IPS-NIHi7 (cell line): ENCODE results near the gene RAD21L1.
A peak's percentile ranks its signal among the peaks of the same experiment; 100 is the strongest.

ENCODE experiments used
- DNase-seq: peaks from one replicate; pipeline ENCODE4 v3.0.0; 2012; ENCODE audit warnings: mixed read lengths; ENCODE audit errors: extremely low spot score

RAD21L1 gene

DNA sequence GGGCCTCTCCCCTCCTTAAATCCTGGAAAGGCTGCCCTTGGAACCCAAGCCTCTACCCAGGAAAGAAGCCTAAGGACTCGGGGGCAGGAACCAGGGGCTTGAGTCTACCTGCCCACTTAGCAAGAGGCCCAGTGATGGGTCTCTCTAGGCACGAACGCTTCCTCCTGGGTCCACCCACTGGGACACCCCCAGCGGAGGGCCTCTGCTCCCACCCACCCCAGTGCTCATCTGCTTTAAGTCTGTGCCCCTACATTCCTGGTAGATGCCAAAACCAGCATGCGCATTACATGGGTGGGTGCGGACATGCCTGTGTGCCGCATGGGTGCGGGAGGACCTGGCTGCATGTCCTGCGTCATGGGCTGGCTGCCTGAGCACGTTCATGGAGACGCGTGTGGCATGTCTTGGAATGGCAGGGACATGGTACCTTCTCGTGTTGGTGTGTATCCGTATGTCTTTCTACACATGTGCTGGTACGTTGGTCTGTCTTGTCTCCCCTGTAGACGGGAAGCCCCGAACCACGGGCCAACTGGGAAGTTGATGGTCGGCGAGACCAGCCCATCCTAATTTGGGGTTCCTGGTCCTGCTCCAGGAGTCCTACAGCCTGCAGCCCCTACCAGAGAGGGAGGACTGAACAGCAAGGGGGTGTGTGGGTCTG, 69.6 kb downstream of the RAD21L1 start:
- DNase-seq, result no peak

DNA sequence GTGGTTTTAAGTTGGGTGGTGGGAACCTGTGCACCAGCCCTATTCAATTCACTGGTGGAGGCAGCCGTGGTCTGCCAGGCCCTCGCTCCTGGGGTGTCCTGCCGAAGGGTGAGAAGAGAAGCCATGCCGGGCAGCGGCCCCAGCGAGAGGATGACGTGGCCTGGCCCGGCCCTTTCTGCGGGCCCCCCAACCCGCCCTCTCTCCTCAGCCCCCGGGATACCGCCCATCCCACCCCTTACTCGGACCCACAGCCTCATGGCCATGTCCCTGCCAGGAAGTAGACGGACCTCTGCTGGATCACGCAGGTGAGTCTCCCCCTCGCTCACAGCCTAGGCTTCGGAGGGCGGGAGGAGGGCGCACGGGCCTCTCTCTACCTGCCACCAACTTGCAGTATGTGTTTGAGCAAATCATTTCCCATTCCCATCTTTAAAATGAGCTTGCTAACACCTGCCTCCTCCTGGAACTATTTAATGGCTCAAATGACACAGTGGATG, 70.3 kb downstream of the RAD21L1 start:
- no peak for DNase-seq

DNA sequence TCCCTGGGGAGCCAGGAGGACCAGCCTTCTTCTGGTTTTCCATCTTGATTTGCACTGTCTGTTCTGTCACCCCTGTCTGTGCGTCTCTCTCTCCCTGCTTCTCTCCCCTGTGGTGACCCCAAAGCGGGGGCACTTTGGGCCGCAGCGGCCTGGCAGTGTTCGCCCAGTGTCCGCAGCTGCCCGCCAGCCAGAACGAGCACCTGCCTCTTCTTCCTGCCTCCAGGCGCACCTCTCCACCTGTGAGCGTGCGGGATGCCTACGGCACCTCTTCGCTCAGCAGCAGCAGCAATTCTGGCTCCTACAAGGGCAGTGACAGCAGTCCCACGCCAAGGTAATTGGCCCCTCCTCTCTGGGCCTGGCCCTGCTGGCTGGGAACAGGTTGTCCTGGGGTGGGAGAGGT, 71.1 kb downstream of the RAD21L1 start:
- DNase-seq, result no peak

DNA sequence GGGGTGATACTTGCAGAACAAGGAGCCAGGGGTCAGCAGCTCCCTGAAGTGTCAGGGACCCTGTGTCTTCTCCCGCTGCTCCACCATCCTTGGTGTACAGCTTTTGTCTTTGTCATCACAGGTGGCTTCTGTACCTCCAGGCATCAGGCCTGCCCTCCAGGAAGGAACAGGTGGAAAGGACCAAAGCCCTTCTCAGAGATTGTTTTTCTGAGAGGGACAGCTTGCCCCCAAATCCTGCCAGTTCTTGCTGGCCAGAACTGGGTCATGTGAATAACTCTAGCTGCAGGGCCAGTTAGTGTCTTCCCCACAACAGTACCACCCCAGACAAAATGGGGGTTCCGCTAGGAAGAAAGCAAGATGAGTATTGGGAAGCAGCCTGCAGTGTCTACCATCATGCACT, 71.6 kb downstream of the RAD21L1 start:
- no peak for DNase-seq

DNA sequence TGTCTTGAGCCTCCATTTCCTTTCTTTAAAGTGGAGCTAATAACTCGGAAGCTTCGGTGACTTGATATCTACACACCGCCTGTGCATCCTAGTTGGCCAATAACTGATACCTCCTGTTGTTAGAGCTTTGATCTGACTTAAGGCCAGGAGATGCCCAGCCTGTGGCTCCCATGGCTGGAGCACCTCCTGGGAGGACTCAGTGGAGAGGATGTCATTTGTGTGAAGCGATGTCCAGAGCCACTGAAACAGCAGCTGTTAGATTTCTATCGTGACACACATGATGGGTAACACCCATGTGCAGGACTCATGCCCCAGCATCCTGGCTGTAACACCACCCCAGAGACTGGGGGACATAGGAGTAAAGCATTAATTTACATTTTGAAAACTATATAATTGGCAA, 72.3 kb downstream of the RAD21L1 start:
- DNase-seq, result no peak

DNA sequence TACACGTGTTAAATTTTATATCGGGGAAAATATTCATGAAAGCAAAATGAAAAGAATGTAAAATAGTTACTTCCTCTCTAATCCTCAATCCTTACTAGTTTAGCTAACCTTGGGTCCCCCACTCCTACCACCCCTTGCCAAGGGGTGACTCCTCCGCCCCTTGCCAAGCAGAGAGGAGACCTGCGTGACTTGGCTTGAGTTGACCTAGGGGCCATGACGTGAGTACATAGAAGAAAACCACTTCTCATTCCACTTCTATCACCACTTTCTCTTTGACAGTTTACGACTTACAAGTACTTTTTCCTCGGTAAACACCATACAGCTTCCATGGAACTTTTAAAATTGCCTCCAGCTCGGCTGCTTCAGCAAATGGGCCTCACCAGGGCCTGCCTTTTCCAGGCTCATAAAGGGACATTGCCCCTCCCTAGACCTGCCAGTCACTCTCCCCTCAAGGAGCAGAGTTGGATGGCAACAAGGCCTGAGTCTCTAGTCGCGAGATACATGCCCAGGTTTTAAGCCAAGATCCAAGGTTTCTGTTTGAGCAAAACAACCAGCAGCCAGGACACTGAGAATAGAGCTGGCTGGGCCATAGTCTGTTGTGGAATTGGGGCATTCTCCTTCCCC, 73.2 kb downstream of the RAD21L1 start:
- DNase-seq, result no peak

DNA sequence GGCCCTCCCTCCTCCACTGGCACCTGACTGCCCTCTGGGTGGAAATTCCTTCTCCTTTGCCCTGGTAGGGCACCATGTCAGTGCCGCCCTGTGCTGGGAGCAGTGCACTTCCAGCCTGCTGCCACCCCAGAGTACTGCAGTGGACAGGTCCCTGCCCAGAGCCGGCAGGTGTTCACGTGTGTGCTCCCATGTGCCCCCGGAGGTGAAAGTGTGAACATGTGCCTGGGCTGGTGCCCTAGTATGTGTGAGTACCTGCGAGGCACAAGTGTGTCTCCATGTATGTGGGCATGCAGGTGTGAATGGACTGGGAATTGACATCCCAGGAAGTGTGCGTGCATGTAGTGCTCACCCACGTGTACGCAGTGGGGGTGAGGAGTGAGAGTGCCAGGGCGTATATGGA, 73.7 kb downstream of the RAD21L1 start:
- DNase-seq, result peak; percentile 68

DNA sequence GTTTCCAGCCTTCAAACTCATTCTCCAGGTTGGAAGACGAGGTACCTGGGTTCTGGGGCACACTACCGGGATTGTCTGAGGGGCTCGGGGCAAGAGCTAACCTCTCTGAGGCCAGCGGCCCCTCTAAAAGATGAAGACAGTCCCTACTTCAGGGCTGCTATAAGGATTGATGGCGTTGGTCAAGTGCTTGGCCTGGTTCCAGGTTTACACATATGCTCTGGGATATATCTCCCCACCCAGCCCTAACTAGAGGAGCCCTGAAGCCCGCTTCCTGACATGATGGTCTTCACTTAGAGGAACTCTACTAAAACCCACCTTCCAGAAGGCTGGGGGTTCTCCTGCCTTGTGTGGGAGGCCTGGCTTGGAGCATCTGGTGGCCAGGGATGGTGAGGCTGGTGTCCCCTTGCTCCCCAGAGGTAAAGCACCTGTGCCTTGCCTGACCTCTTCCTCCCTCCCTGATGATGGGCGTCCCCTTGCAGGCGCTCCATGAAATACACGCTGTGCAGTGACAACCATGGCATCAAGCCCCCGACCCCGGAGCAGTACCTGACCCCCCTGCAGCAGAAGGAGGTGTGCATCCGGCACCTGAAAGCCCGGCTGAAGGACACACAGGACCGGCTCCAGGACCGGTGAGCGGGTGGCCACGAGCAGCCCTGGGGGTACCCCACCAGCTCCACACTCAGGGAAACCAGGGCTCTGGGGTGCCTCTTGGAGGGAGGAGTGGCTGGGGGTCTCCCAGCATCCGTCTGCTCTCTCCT, 74.4 kb downstream of the RAD21L1 start:
- DNase-seq, result no peak

DNA sequence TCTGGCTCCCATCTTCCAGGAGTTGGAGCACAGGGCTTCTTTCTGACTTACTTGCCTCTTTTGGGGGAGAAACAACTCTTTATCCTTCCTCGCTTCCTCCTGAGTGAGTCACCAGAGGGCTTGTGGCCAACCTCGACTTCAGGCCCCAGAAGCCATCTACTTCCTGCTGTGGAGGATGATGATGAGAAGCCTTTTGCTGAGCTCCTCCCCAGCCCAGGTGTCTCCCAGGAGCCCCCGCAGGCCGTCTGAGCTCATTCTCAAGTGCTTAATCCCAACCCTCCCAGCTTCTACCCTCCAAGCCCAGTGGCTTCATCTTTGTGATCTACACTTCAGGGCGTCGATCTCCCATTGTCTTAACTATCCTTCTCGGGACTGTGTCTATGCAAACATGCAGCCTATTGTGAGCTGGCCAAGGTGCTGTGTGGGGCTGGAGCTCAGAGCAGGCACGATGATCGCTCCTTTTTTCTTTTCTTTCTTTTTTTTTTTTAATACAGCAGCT, 75.2 kb downstream of the RAD21L1 start:
- DNase-seq, result peak; percentile 73

DNA sequence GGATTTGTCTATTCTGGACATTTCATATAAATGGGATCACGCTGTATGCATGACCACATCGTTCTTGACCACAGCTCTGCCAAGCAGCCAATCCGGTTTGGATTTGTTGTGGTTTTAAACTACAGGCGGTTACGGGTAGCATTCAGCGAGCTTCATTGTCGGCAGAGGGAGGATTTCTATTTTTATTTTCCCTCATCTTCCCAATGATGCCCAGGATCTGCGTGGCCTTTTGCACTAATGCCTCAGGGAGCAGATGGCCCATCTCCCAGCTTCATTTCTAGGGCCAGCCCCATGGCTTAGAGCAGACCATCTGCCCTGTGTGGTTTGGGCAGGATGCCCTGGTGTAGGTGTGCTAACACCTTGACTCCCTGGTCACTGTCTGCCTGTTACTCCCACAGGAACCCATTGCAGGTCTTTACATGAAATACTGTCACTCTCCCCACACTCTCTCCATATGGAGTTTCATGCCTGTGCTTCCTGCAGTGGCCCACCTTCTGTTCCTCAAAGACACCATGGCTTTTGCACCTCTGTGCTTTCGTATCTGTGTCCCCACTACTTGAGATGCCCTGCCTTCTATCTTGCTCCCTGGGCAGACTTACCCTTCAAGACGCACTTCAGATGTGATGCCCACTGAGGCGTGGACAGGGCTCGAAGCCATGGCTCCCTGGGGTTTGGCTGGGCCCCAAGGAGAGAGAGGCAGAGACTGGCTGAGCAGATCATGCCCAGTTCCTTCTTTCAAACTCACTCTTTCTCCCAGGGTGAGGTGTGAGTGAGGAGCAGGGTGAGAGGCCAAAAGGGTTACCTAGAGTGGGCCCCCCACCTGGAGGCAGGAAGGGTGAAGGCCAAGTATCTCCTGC, 77.1 kb downstream of the RAD21L1 start:
- DNase-seq, result no peak

DNA sequence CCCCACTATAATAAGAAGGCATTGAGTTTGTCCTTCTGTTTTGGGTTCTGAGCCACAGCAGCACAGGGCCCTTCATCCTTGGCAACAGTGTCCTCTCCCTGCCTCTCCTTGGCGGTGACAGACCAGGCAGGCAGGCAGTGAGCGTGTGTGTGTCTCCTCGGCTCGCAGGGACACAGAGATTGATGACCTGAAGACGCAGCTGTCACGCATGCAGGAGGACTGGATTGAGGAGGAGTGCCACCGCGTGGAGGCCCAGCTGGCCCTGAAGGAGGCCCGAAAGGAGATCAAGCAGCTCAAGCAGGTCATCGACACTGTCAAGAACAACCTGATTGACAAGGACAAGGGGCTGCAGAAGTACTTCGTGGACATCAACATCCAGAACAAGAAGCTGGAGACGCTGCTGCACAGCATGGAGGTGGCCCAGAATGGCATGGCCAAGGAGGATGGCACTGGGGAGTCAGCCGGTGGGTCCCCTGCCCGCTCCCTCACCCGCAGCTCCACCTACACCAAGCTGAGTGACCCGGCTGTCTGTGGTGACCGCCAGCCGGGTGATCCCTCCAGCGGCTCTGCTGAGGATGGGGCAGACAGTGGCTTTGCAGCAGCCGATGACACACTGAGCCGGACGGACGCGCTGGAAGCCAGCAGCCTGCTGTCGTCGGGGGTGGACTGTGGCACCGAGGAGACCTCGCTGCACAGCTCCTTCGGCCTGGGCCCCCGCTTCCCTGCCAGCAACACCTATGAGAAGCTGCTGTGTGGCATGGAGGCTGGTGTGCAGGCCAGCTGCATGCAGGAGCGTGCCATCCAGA, 79.1 kb downstream of the RAD21L1 start:
- DNase-seq, result no peak
